Upper lobe of right lung (tissue), 1 donor: Measurements from ENCODE around the gene RCC1. TPM values are rescaled to one million over a fixed set of nuclear protein-coding genes. Genes with fewer than 3 reads are reported as not detected.
"Not testable (repeated sequence)": the region's sequence is repeated elsewhere in the genome, so short reads cannot be mapped to it uniquely, and the experiment has no call there.

Source experiments
- ATAC-seq: fragments of 200-7000 bp; cut with Tn5 transposase; one replicate; pipeline ENCODE4 v1.9.1; 2020; ENCODE audit warnings: mild to moderate bottlenecking, moderate library complexity
- DNase-seq: peaks from one replicate; pipeline ENCODE4 v3.0.0-alpha.2; 2020
- H3K27ac ChIP-seq: fragments of 200-600 bp; one replicate; pipeline ENCODE4 v1.8.0; 2022
- H3K27me3 ChIP-seq: fragments of 200-600 bp; one replicate; pipeline ENCODE4 v1.8.0; 2022; ENCODE audit warnings: mild to moderate bottlenecking
- H3K36me3 ChIP-seq: fragments of 200-600 bp; one replicate; pipeline ENCODE4 v1.8.0; 2022
- H3K4me1 ChIP-seq: fragments of 200-600 bp; one replicate; pipeline ENCODE4 v1.8.0; 2022
- H3K4me3 ChIP-seq: fragments of 200-600 bp; one replicate; pipeline ENCODE4 v1.8.0; 2022; ENCODE audit warnings: mild to moderate bottlenecking
- H3K9me3 ChIP-seq: fragments of 200-600 bp; one replicate; pipeline ENCODE4 v1.8.0; 2022
- intact Hi-C: fragments of 100-400 bp; cut with DNase I; formaldehyde crosslinking; loops from one replicate; pipeline ENCODE4 v1.11.0; 2022
- total RNA-seq: library from RNA; stranded (reverse); fragmentation: NEBNext Ultra II Directional; extraction: Animal tissue kit (Norgen Biotek cat#: 25700); gene quantifications from one replicate; pipeline ENCODE4 v1.2.1, GENCODE V29; 2021
- TF ChIP-seq, protein P1 (sequence below): fragments of 200-600 bp; IDR thresholded peaks from one replicate; pipeline ENCODE4 v1.8.0; 2022; ENCODE audit warnings: antibody characterized with exemption
- donor health status: DM: no; HTN: yes; CAD: no; lungs with severe emphysema.

RCC1 gene
- total RNA-seq, 1 donor from 2014 or later, result 27.9 TPM

DNA sequence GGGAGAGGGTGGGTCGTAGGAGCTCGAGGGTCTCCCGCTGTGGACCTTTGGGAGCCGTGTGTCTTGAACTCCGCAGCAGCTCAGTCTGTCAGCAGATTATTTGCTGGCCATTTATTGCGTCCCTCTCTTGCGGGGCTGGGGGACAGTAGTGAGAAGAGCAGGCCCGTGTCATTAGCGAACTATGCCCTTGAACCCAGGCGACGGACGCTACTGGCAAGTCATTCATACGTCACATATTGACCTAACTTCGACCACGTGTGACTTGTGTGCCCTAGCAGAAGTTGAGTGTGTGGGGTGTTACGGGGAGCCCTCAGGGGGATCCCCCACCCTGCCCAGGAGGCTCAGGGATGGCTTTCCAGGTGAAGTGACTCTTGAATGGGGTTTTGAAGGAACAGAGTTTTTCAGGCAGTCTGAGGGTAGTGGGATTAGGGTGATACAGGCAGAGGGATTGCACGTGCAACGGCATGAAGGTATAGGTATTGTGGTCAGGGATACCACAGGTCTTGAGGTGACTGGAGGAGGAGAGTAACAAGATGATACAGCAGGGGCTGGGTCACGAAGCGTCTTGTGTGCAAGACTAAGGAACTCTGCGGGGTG, 13.0 kb downstream of the RCC1 start:
- no peak overlapping the region for H3K27ac ChIP-seq
- ATAC-seq, result peak; percentile 5

DNA sequence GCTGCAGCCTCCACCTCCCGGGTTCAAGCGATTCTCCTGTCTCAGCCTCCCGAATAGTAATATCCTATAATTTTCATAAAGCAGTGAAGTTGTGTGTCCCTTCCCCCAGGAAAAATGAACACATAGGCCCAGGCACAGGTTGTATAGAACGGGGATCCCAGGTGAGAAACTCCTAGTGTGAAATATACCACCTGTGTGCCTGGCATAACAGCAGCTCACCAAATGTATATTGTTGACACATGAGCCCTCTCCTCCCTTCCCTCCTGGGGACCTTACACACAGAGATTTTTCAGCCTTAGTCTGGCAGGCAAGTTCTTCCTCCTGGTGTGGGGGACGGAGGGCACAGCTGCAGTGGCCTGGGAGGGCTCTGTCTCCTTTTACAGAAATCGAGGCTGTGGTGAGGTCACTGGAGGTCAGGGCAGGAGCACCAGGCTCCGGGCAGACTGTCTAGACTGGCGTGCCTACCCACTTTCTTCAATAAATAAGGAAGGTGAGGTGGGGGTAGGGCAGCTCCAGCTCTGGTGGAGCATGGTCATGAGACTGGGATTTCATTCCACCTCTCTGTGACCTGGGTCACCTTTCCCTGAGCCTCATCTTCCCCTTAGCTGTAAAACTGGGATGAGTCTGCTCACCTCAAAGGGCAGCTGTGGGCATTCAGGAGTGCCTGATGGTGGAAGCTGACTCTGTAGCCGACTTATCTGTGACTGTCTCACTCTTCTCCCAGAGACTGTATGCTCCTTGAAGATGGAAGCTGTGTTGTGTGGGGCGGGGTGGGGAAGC, 14.3 kb downstream of the RCC1 start:
- H3K27me3 ChIP-seq, result no peaks in the 10 kb centered on the region
- DNase-seq (no peak), ATAC-seq (no peak)
- no peaks in the 10 kb centered on the region for H3K9me3 ChIP-seq
- no peak overlapping the region for H3K4me3 ChIP-seq
- peaks cover 14% of the 10 kb centered on the region for H3K4me1 ChIP-seq
- H3K27ac ChIP-seq, result no peak overlapping the region
- peaks cover 5% of the 10 kb centered on the region for H3K36me3 ChIP-seq
- TF ChIP-seq, protein P1, sequence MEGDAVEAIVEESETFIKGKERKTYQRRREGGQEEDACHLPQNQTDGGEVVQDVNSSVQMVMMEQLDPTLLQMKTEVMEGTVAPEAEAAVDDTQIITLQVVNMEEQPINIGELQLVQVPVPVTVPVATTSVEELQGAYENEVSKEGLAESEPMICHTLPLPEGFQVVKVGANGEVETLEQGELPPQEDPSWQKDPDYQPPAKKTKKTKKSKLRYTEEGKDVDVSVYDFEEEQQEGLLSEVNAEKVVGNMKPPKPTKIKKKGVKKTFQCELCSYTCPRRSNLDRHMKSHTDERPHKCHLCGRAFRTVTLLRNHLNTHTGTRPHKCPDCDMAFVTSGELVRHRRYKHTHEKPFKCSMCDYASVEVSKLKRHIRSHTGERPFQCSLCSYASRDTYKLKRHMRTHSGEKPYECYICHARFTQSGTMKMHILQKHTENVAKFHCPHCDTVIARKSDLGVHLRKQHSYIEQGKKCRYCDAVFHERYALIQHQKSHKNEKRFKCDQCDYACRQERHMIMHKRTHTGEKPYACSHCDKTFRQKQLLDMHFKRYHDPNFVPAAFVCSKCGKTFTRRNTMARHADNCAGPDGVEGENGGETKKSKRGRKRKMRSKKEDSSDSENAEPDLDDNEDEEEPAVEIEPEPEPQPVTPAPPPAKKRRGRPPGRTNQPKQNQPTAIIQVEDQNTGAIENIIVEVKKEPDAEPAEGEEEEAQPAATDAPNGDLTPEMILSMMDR, result no peak
- intact Hi-C loops, result loop anchor here (10.0 kb wide), 1 partner anchor 75 kb away; the partner anchor contains the start of gene RAB42

More for the DNA sequence above, 13.0 kb downstream of the RCC1 start:
- Histone ChIP-seq H3K36me3 (peaks cover 18% of the 10 kb centered on the region), H3K4me3 (peak overlapping the region; percentile 72), H3K4me1 (peaks cover 14% of the 10 kb centered on the region), H3K27me3 (no peaks in the 10 kb centered on the region), H3K9me3 (no peaks in the 10 kb centered on the region)
- TF ChIP-seq, protein P1, result no peak
- intact Hi-C loops, result loop anchor here (10.0 kb wide), 1 partner anchor 76 kb away; the partner anchor contains the start of gene RAB42
- no peak for DNase-seq

DNA sequence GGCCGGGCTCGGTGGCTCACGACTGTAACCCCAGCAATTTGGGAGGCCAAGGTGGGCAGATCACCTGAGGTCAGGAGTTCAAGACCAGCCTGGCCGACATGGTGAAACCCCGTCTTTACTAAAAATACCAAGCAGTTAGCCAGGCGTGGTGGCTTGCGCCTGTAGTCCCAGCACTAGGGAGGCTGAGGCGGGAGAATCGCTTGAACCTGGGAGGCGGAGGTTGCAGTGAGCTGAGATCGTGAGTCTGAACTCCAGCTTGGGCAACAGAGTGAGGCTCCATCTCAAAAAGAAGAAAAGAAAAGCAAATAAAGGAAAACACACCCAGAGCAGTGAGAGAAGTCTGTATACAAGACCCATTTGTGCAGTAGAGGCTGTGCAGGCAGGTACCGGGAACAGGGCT, 15.0 kb downstream of the RCC1 start:
- DNase-seq, intact Hi-C loops, H3K4me3 ChIP-seq, ATAC-seq, H3K9me3 ChIP-seq, H3K27ac ChIP-seq, H3K36me3 ChIP-seq, H3K27me3 ChIP-seq: not testable (repeated sequence)
- H3K4me1 ChIP-seq, result peaks cover 14% of the 10 kb centered on the region

DNA sequence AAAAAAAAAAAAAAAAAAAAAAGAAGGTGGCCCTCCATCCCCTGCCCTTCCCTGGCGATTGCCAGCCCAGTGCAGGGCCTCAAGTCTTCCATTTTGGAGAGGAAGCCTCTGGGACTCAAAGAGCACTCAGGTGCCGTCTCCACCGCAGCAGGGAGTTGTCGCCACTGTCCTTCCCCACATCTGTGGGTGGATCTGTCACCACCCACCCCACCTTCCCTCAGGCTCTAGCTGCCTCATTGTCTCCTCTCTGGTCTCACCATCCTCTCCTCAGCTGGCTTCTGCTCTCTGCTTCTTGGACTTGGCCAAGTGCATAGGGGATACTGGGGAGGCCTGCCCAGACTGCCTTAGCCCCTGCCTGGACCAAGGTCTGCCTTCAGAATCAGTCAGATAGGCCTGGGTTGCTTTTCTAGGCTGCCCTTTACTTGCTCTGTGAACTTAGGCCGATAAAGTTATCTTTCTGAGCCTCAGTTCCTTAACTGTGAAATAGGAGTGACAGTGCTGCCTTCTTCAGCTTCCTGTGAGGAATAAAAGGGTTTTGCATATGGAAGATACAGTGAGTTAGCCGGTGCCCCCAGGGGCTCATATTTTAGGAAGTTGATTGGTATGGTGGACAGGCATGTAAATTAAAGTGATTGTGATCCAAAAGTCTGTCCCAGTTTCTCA, 15.8 kb downstream of the RCC1 start:
- Histone ChIP-seq H3K4me3 (no peak overlapping the region), H3K9me3 (no peaks in the 10 kb centered on the region), H3K27ac (no peak overlapping the region), H3K4me1 (peaks cover 14% of the 10 kb centered on the region), H3K27me3 (no peaks in the 10 kb centered on the region), H3K36me3 (no peaks in the 10 kb centered on the region)
- TF ChIP-seq, protein P1, result no peak
- no peak for ATAC-seq
- intact Hi-C loops, result no loop called here
- DNase-seq, result no peak

DNA sequence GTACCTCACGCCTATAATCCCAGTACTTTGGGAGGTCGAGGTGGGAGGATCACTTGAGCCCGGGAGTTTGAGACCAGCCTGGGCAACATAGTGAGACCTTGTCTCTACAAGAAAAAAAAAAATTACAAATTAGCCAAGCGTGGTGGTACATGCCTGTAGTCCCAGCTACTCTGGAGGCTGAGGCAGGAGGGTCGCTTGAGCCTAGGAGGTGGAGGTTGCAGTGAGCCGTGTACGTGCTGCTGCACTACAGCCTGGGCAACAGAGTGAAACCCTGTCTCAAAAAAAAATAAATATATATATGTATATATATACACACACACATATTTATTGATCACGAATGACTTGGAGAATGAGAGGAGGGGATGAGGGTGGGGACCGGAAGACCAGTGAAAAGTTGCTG, 16.7 kb downstream of the RCC1 start:
- H3K36me3 ChIP-seq, result not testable (repeated sequence)

DNA sequence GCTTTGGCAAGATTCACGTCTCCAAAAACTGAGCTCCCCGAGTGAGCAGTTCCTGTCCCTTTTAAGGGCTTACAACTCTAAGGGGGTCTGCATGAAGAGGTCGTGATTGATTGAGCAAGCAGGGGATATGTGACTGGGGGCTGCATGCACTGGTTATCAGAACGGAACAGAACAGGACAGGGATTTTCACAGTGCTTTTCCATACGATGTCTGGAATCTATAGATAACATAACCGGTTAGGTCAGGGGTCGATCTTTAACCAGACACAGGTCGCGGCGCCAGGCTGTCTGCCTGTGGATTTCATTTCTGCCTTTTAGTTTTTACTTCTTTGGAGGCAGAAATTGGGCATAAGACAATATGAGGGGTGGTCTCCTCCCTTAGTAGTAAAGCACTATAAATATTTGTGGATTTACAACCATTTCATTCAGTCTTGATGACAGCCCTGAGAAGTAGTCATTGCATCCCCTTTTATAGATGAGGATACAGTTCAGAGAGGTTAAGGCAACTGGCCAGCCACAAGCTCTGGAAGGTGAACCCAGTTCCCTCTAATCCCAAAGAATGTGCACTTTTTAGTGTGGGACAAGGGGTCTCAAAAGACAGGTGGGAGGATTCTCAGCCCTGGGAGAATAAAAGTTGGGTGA, 19.3 kb downstream of the RCC1 start:
- H3K27me3 ChIP-seq, ATAC-seq, H3K4me3 ChIP-seq, H3K9me3 ChIP-seq, H3K4me1 ChIP-seq, intact Hi-C loops, H3K36me3 ChIP-seq, DNase-seq, H3K27ac ChIP-seq: not testable (repeated sequence)

More for the DNA sequence above, 16.7 kb downstream of the RCC1 start:
- H3K9me3 ChIP-seq, intact Hi-C loops, H3K27me3 ChIP-seq, H3K4me3 ChIP-seq, H3K27ac ChIP-seq, DNase-seq, ATAC-seq: not testable (repeated sequence)
- H3K4me1 ChIP-seq, result peaks cover 10% of the 10 kb centered on the region
